HG02610 (cell line): ENCODE data around the gene CEBPZOS.

Experiments used
- ATAC-seq: cut with Tn5 transposase; IDR thresholded peaks from one replicate; pipeline ENCODE4 v1.9.1; 2021; ENCODE audit warnings: mild to moderate bottlenecking, moderate library complexity; ENCODE audit not compliant: unreplicated experiment

CEBPZOS gene

GRCh38 chr2:37196320-37197195 is at the start of gene CEBPZOS:
Gene CEBPZOS (plus strand): TSS chr2:37196496. CDS start chr2:37199705, 3,209 bp downstream.
- peak; percentile 84 for ATAC-seq

GRCh38 chr2:37148325-37148724 is 48.0 kb upstream of the CEBPZOS start:
- no peak for ATAC-seq

- ATAC-seq = no peak
Measured at GRCh38 chr2:37149626-37150322, 46.5 kb upstream of the CEBPZOS start.

GRCh38 chr2:37153224-37153623 is 43.1 kb upstream of the CEBPZOS start:
- ATAC-seq = no peak

GRCh38 chr2:37154785-37155184 is 41.5 kb upstream of the CEBPZOS start:
- no peak for ATAC-seq

- ATAC-seq = peak; percentile 9
Measured at GRCh38 chr2:37156071-37156856, 40.0 kb upstream of the CEBPZOS start.

- ATAC-seq = peak; percentile 87
Measured at GRCh38 chr2:37156857-37157714, 39.2 kb upstream of the CEBPZOS start, which contains the start of gene EIF2AK2. Gene EIF2AK2 (minus strand): TSS chr2:37156980. CDS start chr2:37147806, 9,174 bp downstream.

GRCh38 chr2:37164757-37165156 is 31.5 kb upstream of the CEBPZOS start:
- no peak for ATAC-seq

- no peak for ATAC-seq
Measured at GRCh38 chr2:37167636-37168180, 28.6 kb upstream of the CEBPZOS start.

- ATAC-seq = no peak
Measured at GRCh38 chr2:37168217-37168981, 27.9 kb upstream of the CEBPZOS start.

GRCh38 chr2:37171624-37171950 is 24.7 kb upstream of the CEBPZOS start:
- no peak for ATAC-seq

- ATAC-seq = no peak
Measured at GRCh38 chr2:37173741-37174140, 22.6 kb upstream of the CEBPZOS start.

- ATAC-seq = no peak
Measured at GRCh38 chr2:37180006-37180639, 16.2 kb upstream of the CEBPZOS start.

GRCh38 chr2:37180640-37181039 is 15.7 kb upstream of the CEBPZOS start:
- ATAC-seq = no peak

GRCh38 chr2:37181726-37182684 is 14.3 kb upstream of the CEBPZOS start:
- no peak for ATAC-seq

GRCh38 chr2:37188570-37188969 is 7.7 kb upstream of the CEBPZOS start, which contains the start of gene SULT6B1:
Gene SULT6B1 (minus strand): TSS chr2:37188670. CDS start chr2:37188640, 30 bp downstream.
- no peak for ATAC-seq

- ATAC-seq = no peak
Measured at GRCh38 chr2:37189452-37190153, 6.7 kb upstream of the CEBPZOS start.
